Endothelial cell of umbilical vein (primary cell): ENCODE data around the gene LGALS12. TPM values are rescaled to one million over a fixed set of nuclear protein-coding genes. Genes with fewer than 3 reads are reported as not detected.

Source experiments
- BruUV-seq: library from RNA; stranded (reverse); fragments of 400-500 nt; replicated peaks from 2 replicates; lab custom pipeline; 2021; lab: Mats Ljungman, UMichigan
- CTCF ChIA-PET: fragments of 300-600, 350-600 bp; sonication (Branson Sonifier 250); formaldehyde crosslinking; loops from one replicate; lab custom pipeline; 2021; ENCODE audit warnings: antibody characterized with exemption, inconsistent platforms; lab: Charles Lee
- POLR2A ChIA-PET: fragments of 300-600, 350-600 bp; sonication (Branson Sonifier 250); formaldehyde crosslinking; loops from one replicate; lab custom pipeline; 2021; ENCODE audit warnings: antibody characterized with exemption, inconsistent platforms; lab: Charles Lee
- DNase-seq: peaks from one replicate; pipeline ENCODE4 v3.0.0-alpha.2; 2011; ENCODE audit warnings: low read depth, low spot score
- FAIRE-seq: peaks from 2 replicates; lab custom pipeline; 2011; peaks lifted over from hg19 to GRCh38; lab: Jason Lieb, UNC
- H2AFZ ChIP-seq: 2 replicates; pipeline ENCODE4 v1.6.0; 2012; ENCODE audit warnings: low read depth, low read length, control low read depth, inconsistent platforms
- H3K27ac ChIP-seq: 2 replicates; pipeline ENCODE4 v1.5.1; 2011; ENCODE audit warnings: low read depth, mild to moderate bottlenecking, control low read depth, low read length, moderate library complexity; ENCODE audit not compliant: insufficient read depth
- H3K27me3 ChIP-seq, 2 experiments: 2 replicates each; pipeline versions ENCODE4 v1.6.0 to v1.6.1; 2011; ENCODE audit warnings: low read length in 2 of 2, mixed read lengths in 1 of 2; ENCODE audit not compliant: control insufficient read depth in 2 of 2, insufficient read depth in 2 of 2
- H3K36me3 ChIP-seq, 2 experiments: 2 replicates in 1 of 2; 3 replicates in 1 of 2; pipeline ENCODE4 v1.5.1; 2011; ENCODE audit warnings: low read length in 2 of 2, mild to moderate bottlenecking in 1 of 2, moderate library complexity in 1 of 2; ENCODE audit not compliant: control insufficient read depth in 2 of 2, insufficient read depth in 2 of 2; ENCODE audit errors: extremely low read depth in 1 of 2
- H3K4me1 ChIP-seq: 3 replicates; pipeline ENCODE4 v1.5.1; 2011; ENCODE audit warnings: mild to moderate bottlenecking, low read length; ENCODE audit not compliant: control insufficient read depth, insufficient read depth; ENCODE audit errors: extremely low read depth
- H3K4me2 ChIP-seq: 2 replicates; pipeline ENCODE4 v1.6.1; 2011; ENCODE audit warnings: low read length, control low read depth, mixed read lengths; ENCODE audit not compliant: insufficient read depth
- H3K4me3 ChIP-seq, 3 experiments: fragments of 200-600 bp in 1 of 3; sonication (generic), shearing (Covaris generic) in 1 of 3; replicated peaks in 1 of 3; 2 replicates each; pipeline ENCODE4 v1.5.1; 2011 to 2016; ENCODE audit warnings: control low read depth in 3 of 3, low read length in 3 of 3, mild to moderate bottlenecking in 2 of 3, inconsistent platforms in 1 of 3, low read depth in 1 of 3, moderate library complexity in 1 of 3; ENCODE audit not compliant: insufficient read depth in 1 of 3
- H3K79me2 ChIP-seq: 2 replicates; pipeline ENCODE4 v1.6.0; 2012; ENCODE audit warnings: low read length, inconsistent platforms; ENCODE audit not compliant: control insufficient read depth, insufficient read depth
- H3K9ac ChIP-seq: replicated peaks from 2 replicates; pipeline ENCODE3; 2011; ENCODE audit warnings: low read length, control low read depth; ENCODE audit not compliant: insufficient read depth; ENCODE audit errors: extremely low read depth
- H3K9me1 ChIP-seq: replicated peaks from 3 replicates; pipeline ENCODE4 v1.6.0; 2011; ENCODE audit warnings: mild to moderate bottlenecking, low read length; ENCODE audit not compliant: control insufficient read depth, insufficient read depth; ENCODE audit errors: extremely low read depth
- H3K9me3 ChIP-seq: replicated peaks from 2 replicates; pipeline ENCODE4 v1.5.1; 2012; ENCODE audit warnings: low read length, inconsistent platforms; ENCODE audit not compliant: control insufficient read depth, insufficient read depth
- H4K20me1 ChIP-seq: replicated peaks from 2 replicates; pipeline ENCODE3; 2011; ENCODE audit warnings: mild to moderate bottlenecking, low read length; ENCODE audit not compliant: control insufficient read depth, insufficient read depth; ENCODE audit errors: extremely low read depth
- EZH2 ChIP-seq: IDR thresholded peaks from 2 replicates; pipeline ENCODE4 v1.6.1; 2012; ENCODE audit warnings: borderline replicate concordance, low read depth, mild to moderate bottlenecking, moderate library complexity, low read length, inconsistent platforms; ENCODE audit not compliant: severe bottlenecking
- FOS ChIP-seq: IDR thresholded peaks from 2 replicates; pipeline ENCODE4 v1.6.1; 2011; ENCODE audit warnings: mild to moderate bottlenecking, low read length, moderate library complexity, borderline replicate concordance; ENCODE audit not compliant: insufficient read depth
- GATA2 ChIP-seq: IDR thresholded peaks from 2 replicates; pipeline ENCODE4 v1.7.0; 2011; ENCODE audit warnings: low read depth, mild to moderate bottlenecking, moderate library complexity, mixed read lengths, low read length; ENCODE audit not compliant: insufficient read length, insufficient read depth
- JUN ChIP-seq: IDR thresholded peaks from 2 replicates; pipeline ENCODE4 v1.6.1; 2011; ENCODE audit warnings: borderline replicate concordance, low read depth; ENCODE audit not compliant: insufficient read length, insufficient read depth
- MYC ChIP-seq: IDR thresholded peaks from one replicate; pipeline ENCODE4 v1.6.1; 2011; ENCODE audit warnings: mild to moderate bottlenecking, low read depth, low read length
- POLR2A ChIP-seq: IDR thresholded peaks from 2 replicates; pipeline ENCODE4 v1.6.1; 2012; ENCODE audit warnings: low read depth, mild to moderate bottlenecking, control low read depth, low read length
- POLR2AphosphoS5 ChIP-seq: IDR thresholded peaks from 2 replicates; pipeline ENCODE4 v1.6.1; 2012; ENCODE audit warnings: low read depth, mild to moderate bottlenecking, control low read depth, low read length, moderate library complexity; ENCODE audit not compliant: insufficient read depth
- dilution Hi-C: fragments of 300-500 bp; cut with MboI; formaldehyde crosslinking; loops from one replicate; pipeline ENCODE4 v1.15.0; 2019; ENCODE audit warnings: low sequenced_read_pairs; ENCODE audit not compliant: extremely low pct_ligation_motif_present
- intact Hi-C: fragments of 100-400 bp; cut with micrococcal nuclease; formaldehyde crosslinking; loops from one replicate; pipeline ENCODE4 v1.10.0; 2022
- polyA plus RNA-seq, 4 experiments: library from polyadenylated mRNA; depleted of rRNA in 3 of 4; stranded (reverse) in 3 of 4; unstranded in 1 of 4; fragments of >200 nt; gene quantifications; 2 replicates each; pipeline versions ENCODE4 v1.2.1 to v1.2.3, GENCODE V29; 2011 to 2012; ENCODE audit warnings: missing spikeins in 1 of 4
- total RNA-seq: library from RNA; stranded (reverse); gene quantifications from 2 replicates; pipeline ENCODE4 v1.2.3, GENCODE V29; 2021
- TF ChIP-seq, protein P1 (sequence below), 2 donors: IDR thresholded peaks; 1 replicate in 1 of 2; 2 replicates in 1 of 2; pipeline ENCODE4 v1.5.1; 2011; ENCODE audit warnings: low read length in 2 of 2, mild to moderate bottlenecking in 2 of 2, moderate library complexity in 2 of 2, control low read depth in 1 of 2, inconsistent platforms in 1 of 2, low read depth in 1 of 2; ENCODE audit not compliant: insufficient read depth in 1 of 2; ENCODE audit errors: extremely low read depth in 1 of 2
- TF ChIP-seq, protein P2 (sequence below): IDR thresholded peaks from 2 replicates; pipeline ENCODE4 v1.6.1; 2011; ENCODE audit not compliant: insufficient read depth, insufficient read length

The LGALS12 gene
- total and polyA plus RNA-seq, 2 donors (not counting 3 experiments of a cell fraction or from before 2014, with no cell fraction given) = not detected

- Histone ChIP-seq H3K36me3 (no peaks in the 10 kb centered on the region), H3K4me1 (no peaks in the 10 kb centered on the region), H3K9me1 (no peaks in the 10 kb centered on the region), H3K79me2 (no peaks in the 10 kb centered on the region), H3K9me3 (no peaks in the 10 kb centered on the region), H3K9ac (no peak overlapping the region), H3K4me3 (no peak overlapping the region), H3K4me2 (no peak overlapping the region), H3K27me3 (peaks cover 0 to 11% of the 10 kb centered on the region in 2 experiments), H3K27ac (no peak overlapping the region), H4K20me1 (no peaks in the 10 kb centered on the region), H2AFZ (no peak overlapping the region)
- no TSS peak for BruUV-seq
- DNase-seq (no peak), FAIRE-seq (no peak)
- CTCF ChIA-PET = interaction anchor here (1.5 kb wide), 1 partner anchor 10 kb away, joined by 5 read pairs; no protein-coding TSS in a partner anchor
- dilution Hi-C loops (no loop called here), intact Hi-C loops (no loop called here)
- POLR2A ChIA-PET = no interaction called here
- no peak for TF ChIP-seq MYC
- TF ChIP-seq, protein P1, sequence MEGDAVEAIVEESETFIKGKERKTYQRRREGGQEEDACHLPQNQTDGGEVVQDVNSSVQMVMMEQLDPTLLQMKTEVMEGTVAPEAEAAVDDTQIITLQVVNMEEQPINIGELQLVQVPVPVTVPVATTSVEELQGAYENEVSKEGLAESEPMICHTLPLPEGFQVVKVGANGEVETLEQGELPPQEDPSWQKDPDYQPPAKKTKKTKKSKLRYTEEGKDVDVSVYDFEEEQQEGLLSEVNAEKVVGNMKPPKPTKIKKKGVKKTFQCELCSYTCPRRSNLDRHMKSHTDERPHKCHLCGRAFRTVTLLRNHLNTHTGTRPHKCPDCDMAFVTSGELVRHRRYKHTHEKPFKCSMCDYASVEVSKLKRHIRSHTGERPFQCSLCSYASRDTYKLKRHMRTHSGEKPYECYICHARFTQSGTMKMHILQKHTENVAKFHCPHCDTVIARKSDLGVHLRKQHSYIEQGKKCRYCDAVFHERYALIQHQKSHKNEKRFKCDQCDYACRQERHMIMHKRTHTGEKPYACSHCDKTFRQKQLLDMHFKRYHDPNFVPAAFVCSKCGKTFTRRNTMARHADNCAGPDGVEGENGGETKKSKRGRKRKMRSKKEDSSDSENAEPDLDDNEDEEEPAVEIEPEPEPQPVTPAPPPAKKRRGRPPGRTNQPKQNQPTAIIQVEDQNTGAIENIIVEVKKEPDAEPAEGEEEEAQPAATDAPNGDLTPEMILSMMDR (IDR thresholded peaks at IDR 0.05; ENCODE audit: extremely low read depth in 1 of 2, insufficient read depth in 1 of 2, low read depth in 1 of 2, low read length in 2 of 2) = no peak
- no peak for TF ChIP-seq EZH2
- TF ChIP-seq GATA2 = no peak
- TF ChIP-seq POLR2AphosphoS5 = no peak
- TF ChIP-seq POLR2A = no peak
- no peak for TF ChIP-seq FOS
- TF ChIP-seq, protein P2, sequence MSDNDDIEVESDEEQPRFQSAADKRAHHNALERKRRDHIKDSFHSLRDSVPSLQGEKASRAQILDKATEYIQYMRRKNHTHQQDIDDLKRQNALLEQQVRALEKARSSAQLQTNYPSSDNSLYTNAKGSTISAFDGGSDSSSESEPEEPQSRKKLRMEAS = no peak
- no peak for TF ChIP-seq JUN
Measured at GRCh38 chr11:63504054-63504453, 1.8 kb upstream of the LGALS12 start.
